Heart left ventricle (tissue), 16 donors: ENCODE data around the gene SMIM43. TPM values are rescaled to one million over a fixed set of nuclear protein-coding genes. Genes with fewer than 3 reads are reported as not detected.

Source experiments
- ATAC-seq, 4 donors: fragments of 200-7000 bp; cut with Tn5 transposase; one replicate each; pipeline ENCODE4 v1.9.1; 2020 to 2022; ENCODE audit warnings: moderate library complexity in 4 of 4, mild to moderate bottlenecking in 3 of 4, moderate number of reproducible peaks in 1 of 4
- DNase-seq, 5 donors: peaks; one replicate each; pipeline ENCODE4 v3.0.0-alpha.2; 2020
- H3K27ac ChIP-seq, 12 donors: fragments of 200-600 bp; sonication (generic) in 4 of 12; one replicate each; pipeline versions ENCODE4 v1.5.0 to v1.8.0; 2016 to 2022; ENCODE audit warnings: mild to moderate bottlenecking in 2 of 12
- H3K27me3 ChIP-seq, 9 donors: fragments of 200-600 bp; sonication (generic) in 2 of 9; one replicate each; pipeline versions ENCODE4 v1.5.1 to v1.8.0; 2016 to 2022; ENCODE audit warnings: mild to moderate bottlenecking in 3 of 9
- H3K36me3 ChIP-seq, 9 donors: fragments of 200-600 bp; sonication (generic) in 2 of 9; one replicate each; pipeline versions ENCODE4 v1.5.0 to v1.8.0; 2018 to 2022; ENCODE audit warnings: mild to moderate bottlenecking in 2 of 9
- H3K4me1 ChIP-seq, 12 donors: fragments of 200-600 bp; sonication (generic) in 4 of 12; one replicate each; pipeline versions ENCODE4 v1.5.0 to v1.8.0; 2016 to 2022; ENCODE audit warnings: mild to moderate bottlenecking in 3 of 12
- H3K4me3 ChIP-seq, 12 donors: fragments of 200-600 bp; sonication (generic) in 4 of 12; one replicate each; pipeline versions ENCODE4 v1.5.0 to v1.8.0; 2017 to 2022; ENCODE audit warnings: mild to moderate bottlenecking in 9 of 12, moderate library complexity in 4 of 12
- H3K9me3 ChIP-seq, 12 donors: fragments of 200-600 bp; sonication (generic) in 4 of 12; one replicate each; pipeline versions ENCODE4 v1.5.0 to v1.8.0; 2016 to 2022; ENCODE audit warnings: mild to moderate bottlenecking in 1 of 12
- POLR2A ChIP-seq, 2 donors: fragments of 450-650 bp; IDR thresholded peaks; one replicate each; pipeline ENCODE4 v1.6.1; 2017; ENCODE audit warnings: antibody characterized with exemption in 2 of 2, mild to moderate bottlenecking in 2 of 2, moderate library complexity in 2 of 2
- WGBS, 4 donors: extraction: QIAGEN DNeasy Blood & Tissue Kit in 2 of 4; methylation state at CpG; one replicate each; pipeline versions ENCODE4 v1.1.5 to v1.1.7; 2013 to 2018; 5-methylcytosine and 5-hydroxymethylcytosine counted together
- intact Hi-C, 10 donors: fragments of 100-400 bp; cut with DNase I; formaldehyde crosslinking; loops; one replicate each; pipeline versions ENCODE4 v1.11.1 to v1.14.2; 2022
- polyA plus RNA-seq, 2 donors: library from polyadenylated mRNA; stranded (reverse); fragments of 200-250 nt; gene quantifications; one replicate each; pipeline ENCODE4 v1.2.3, GENCODE V29; 2013
- total RNA-seq, 9 donors: library from RNA; depleted of rRNA in 2 of 9; stranded (reverse); fragments of >200 nt in 2 of 9; fragmentation: NEBNext Ultra II Directional in 3 of 9; extraction: Animal tissue kit (Norgen Biotek cat#: 25700) in 3 of 9; gene quantifications; one replicate each; pipeline versions ENCODE4 v1.1.0 to v1.2.4, GENCODE V29; 2016 to 2023
- TF ChIP-seq, protein P1 (sequence below), 12 donors: fragments of 200-600 bp; sonication (generic) in 4 of 12; IDR thresholded peaks; one replicate each; pipeline versions ENCODE4 v1.5.0 to v1.8.0; 2018 to 2022; ENCODE audit warnings: antibody characterized with exemption in 12 of 12, mild to moderate bottlenecking in 5 of 12
- donor health status: ischemic (EF 13 %, LVEDD 7.1; RV severe dilation, severe dysfunction).
- donor health status: healthy with polysubstance abuse.
- donor health status: DM: no; HTN: yes; CAD: no.
- donor health status: DM: no; HTN: no; CAD: no.
- donor health status: ischemic (EF 25% LVEDD 6.9; RV normal size, moderate dysfunction).
- donor health status: ischemic (EF 25% LVEDD 5.7; RV mildly dilated, moderate dysfunction).
- donor health status: healthy.
- donor health status: DM: yes; HTN: yes; CAD: no.
- donor health status: ischemic (EF 35%, LVEDD 5.7; RV mildly dilated, moderate dysfunction).
- donor health status: nonischemic (EF 11% LVEDD 7.7; RV severe dilation, severe dysfunction).
- donor health status: DM: yes; HTN: yes; CAD: no.
- donor health status: PGD.
- donor health status: ischemic (EF 29% LVEDD 5.4; RV normal size, mild dysfunction).
- donor health status: nonischemic (EF 23%, LVEDD 6.1; RV moderate dilation, normal function).

The SMIM43 gene
- total and polyA plus RNA-seq, 11 donors, result 0.08 to 1.7 (median 0.60) TPM; not detected in 7

DNA sequence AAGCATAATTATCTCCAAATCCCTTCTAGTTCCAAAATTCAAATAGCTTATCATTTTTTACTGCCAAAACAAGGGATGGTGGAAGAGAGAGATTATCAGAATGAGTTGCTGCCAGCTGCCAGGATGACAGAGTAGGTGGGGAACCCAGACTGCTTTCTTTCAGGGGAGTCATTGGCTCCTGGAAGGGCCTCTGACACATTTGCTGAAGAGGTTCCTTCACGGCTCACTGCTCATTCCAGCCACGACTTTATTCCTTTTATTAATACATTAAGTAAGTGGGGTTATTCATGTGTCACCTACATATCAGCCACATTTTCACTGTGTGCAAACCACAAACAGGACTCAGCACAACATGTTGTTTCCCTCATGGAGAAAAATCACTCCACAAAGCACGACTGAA lies 12.7 kb upstream of the SMIM43 start:
- intact Hi-C loops, result no loop called here
- DNase-seq (no peak), ATAC-seq (no peak)
- WGBS, 4 donors, result 29 to 39% (median 35%) methylated on average over 3 of the region's 3 CpGs
- Histone ChIP-seq H3K27ac (no peak overlapping the region), H3K27me3 (peaks cover 0 to 3% (median 0%) of the 10 kb centered on the region in 9 donors), H3K4me1 (peaks cover 0 to 7% (median 0%) of the 10 kb centered on the region in 12 donors), H3K4me3 (no peak overlapping the region), H3K9me3 (no peaks in the 10 kb centered on the region), H3K36me3 (no peaks in the 10 kb centered on the region)
- TF ChIP-seq, protein P1, sequence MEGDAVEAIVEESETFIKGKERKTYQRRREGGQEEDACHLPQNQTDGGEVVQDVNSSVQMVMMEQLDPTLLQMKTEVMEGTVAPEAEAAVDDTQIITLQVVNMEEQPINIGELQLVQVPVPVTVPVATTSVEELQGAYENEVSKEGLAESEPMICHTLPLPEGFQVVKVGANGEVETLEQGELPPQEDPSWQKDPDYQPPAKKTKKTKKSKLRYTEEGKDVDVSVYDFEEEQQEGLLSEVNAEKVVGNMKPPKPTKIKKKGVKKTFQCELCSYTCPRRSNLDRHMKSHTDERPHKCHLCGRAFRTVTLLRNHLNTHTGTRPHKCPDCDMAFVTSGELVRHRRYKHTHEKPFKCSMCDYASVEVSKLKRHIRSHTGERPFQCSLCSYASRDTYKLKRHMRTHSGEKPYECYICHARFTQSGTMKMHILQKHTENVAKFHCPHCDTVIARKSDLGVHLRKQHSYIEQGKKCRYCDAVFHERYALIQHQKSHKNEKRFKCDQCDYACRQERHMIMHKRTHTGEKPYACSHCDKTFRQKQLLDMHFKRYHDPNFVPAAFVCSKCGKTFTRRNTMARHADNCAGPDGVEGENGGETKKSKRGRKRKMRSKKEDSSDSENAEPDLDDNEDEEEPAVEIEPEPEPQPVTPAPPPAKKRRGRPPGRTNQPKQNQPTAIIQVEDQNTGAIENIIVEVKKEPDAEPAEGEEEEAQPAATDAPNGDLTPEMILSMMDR (IDR thresholded peaks at IDR 0.05), result no peak
- no peak for TF ChIP-seq POLR2A (IDR thresholded peaks at IDR 0.05)

DNA sequence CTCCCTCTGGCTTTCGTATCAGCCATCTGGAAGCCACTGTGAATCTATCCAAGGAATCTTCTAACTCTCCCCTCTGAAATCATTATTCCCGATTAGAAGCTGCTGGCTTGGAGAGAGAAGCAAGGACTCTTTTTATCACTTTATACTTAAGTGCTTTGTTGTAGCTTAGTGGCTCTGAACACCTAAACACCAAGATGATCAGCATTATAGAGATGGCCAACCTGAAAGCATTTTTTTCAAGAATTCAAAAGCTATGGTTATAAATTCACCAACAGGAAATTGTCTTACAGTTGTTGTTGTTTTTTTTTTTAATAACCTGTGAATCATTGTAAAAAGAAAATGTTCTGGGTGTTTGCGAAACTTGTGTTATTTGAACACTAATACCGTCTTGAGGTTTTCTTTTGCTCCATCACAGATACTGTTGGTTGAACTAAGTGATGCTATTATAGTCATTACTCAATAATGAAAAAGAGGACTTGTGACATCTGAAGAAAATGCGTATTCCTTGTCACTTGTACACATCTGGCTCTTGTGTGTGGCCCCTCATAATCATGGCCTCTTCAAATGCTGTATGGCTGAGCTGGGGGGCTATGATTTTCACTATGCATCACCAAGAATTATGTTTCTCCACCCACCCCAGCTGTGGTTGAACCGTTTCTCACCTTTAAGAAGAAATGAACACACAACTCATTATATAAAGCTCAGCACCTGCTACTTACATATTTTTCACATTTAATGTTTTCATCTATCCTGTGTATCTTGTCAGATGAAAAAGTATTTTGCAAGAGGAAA lies 11.8 kb upstream of the SMIM43 start:
- Histone ChIP-seq H3K27ac (no peak overlapping the region), H3K36me3 (no peaks in the 10 kb centered on the region), H3K4me3 (no peak overlapping the region), H3K27me3 (peaks cover 0 to 3% (median 0%) of the 10 kb centered on the region in 9 donors), H3K4me1 (peaks cover 0 to 7% (median 0%) of the 10 kb centered on the region in 12 donors), H3K9me3 (no peaks in the 10 kb centered on the region)
- DNase-seq (no peak), ATAC-seq (no peak)
- WGBS, 4 donors, result 80 to 87% (median 82%) methylated on average over 6 of the region's 6 CpGs
- TF ChIP-seq, protein P1 (IDR thresholded peaks at IDR 0.05), result no peak
- no peak for TF ChIP-seq POLR2A (IDR thresholded peaks at IDR 0.05)
- intact Hi-C loops, result no loop called here

DNA sequence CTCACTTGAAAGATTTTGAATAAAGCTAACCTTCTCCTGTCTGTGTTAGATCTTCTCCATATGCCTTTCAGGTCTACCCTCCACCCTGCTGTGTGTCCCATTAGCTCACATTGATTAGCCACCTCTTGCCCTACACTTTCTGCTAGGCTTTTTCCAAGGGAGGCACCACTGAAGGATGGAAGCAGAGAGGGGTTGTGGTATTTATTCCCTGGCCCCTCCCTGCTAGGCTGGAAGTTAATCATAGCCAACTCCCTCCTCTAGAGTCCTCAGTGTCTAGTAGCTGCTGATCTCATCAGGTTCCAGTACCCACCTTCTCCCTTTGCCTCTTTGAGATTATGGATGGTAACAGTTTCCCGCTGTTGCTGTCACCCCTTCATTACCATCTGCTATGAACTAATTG lies 8.9 kb upstream of the SMIM43 start:
- no peak for TF ChIP-seq POLR2A (IDR thresholded peaks at IDR 0.05)
- TF ChIP-seq, protein P1 (IDR thresholded peaks at IDR 0.05), result no peak
- intact Hi-C loops, result no loop called here
- 73 to 90% (median 89%) methylated on average over 1 of the region's 1 CpG for WGBS, 4 donors
- Histone ChIP-seq H3K4me1 (no peaks in the 10 kb centered on the region), H3K36me3 (no peaks in the 10 kb centered on the region), H3K27ac (no peak overlapping the region), H3K4me3 (no peak overlapping the region), H3K9me3 (no peaks in the 10 kb centered on the region), H3K27me3 (peaks cover 0 to 12% (median 0%) of the 10 kb centered on the region in 9 donors)
- DNase-seq, result no peak
- no peak for ATAC-seq

DNA sequence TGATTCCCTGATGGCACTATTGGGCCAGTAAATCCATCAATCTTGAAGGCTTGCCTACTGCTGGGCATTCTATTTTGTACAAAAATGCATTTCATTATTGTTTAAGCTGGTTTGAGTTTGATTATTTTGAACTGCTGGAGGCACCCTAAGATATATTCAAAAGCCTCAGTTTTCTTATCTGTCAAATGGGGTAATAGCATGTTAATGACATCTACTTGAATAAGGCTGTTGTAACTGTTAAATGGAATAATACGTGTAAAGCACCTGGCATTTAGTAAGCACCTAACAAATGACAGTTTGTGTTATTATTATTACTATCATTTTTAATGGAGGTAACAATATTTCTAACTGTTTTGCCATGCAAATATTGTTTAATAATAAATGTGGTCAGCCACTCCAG lies 6.9 kb upstream of the SMIM43 start:
- ATAC-seq, result no peak
- H3K9me3 ChIP-seq, result no peaks in the 10 kb centered on the region
- no peak overlapping the region for H3K4me3 ChIP-seq
- WGBS, 4 donors, result 93 to 100% (median 98%) methylated on average over 1 of the region's 1 CpG
- H3K27me3 ChIP-seq, result peaks cover 0 to 21% (median 0%) of the 10 kb centered on the region in 9 donors
- H3K36me3 ChIP-seq, result no peaks in the 10 kb centered on the region
- TF ChIP-seq, protein P1 (IDR thresholded peaks at IDR 0.05), result no peak
- no peak for TF ChIP-seq POLR2A (IDR thresholded peaks at IDR 0.05)
- DNase-seq, result no peak
- intact Hi-C loops, result no loop called here
- H3K4me1 ChIP-seq, result no peaks in the 10 kb centered on the region
- H3K27ac ChIP-seq, result no peak overlapping the region
